Fibroblast of lung (primary cell): ENCODE results near the gene TAAR9. TPM values are rescaled to one million over a fixed set of nuclear protein-coding genes. Genes with fewer than 3 reads are reported as not detected.

Experiments used
- DNase-seq, 2 donors: peaks; one replicate each; pipeline versions ENCODE4 v3.0.0 to v3.0.0-alpha.2; 2010; ENCODE audit warnings: low read depth in 2 of 2
- H2AFZ ChIP-seq: 2 replicates; pipeline ENCODE4 v1.5.1; 2012; ENCODE audit warnings: low read length, control low read depth, inconsistent platforms
- H3K27ac ChIP-seq: 2 replicates; pipeline ENCODE4 v1.5.1; 2011; ENCODE audit warnings: low read length, control low read depth; ENCODE audit not compliant: insufficient read depth
- H3K27me3 ChIP-seq: 2 replicates; pipeline ENCODE4 v1.5.1; 2011; ENCODE audit warnings: mild to moderate bottlenecking, low read length; ENCODE audit not compliant: control insufficient read depth, insufficient read depth
- H3K36me3 ChIP-seq: 2 replicates; pipeline ENCODE4 v1.5.1; 2011; ENCODE audit warnings: low read length; ENCODE audit not compliant: control insufficient read depth, insufficient read depth
- H3K4me1 ChIP-seq: 2 replicates; pipeline ENCODE4 v1.5.1; 2011; ENCODE audit warnings: low read length; ENCODE audit not compliant: control insufficient read depth, insufficient read depth; ENCODE audit errors: extremely low read depth
- H3K4me2 ChIP-seq: 2 replicates; pipeline ENCODE4 v1.5.1; 2011; ENCODE audit warnings: low read length, control low read depth; ENCODE audit not compliant: insufficient read depth; ENCODE audit errors: extremely low read depth
- H3K4me3 ChIP-seq, 4 experiments: fragments of 200-600 bp in 1 of 4; sonication (generic) in 1 of 4; replicated peaks in 1 of 4; 2 replicates each; pipeline ENCODE4 v1.5.1; 2011 to 2016; ENCODE audit warnings: low read length in 4 of 4, low read depth in 3 of 4, mild to moderate bottlenecking in 3 of 4, control low read depth in 2 of 4, inconsistent platforms in 1 of 4, mixed read lengths in 1 of 4; ENCODE audit not compliant: insufficient read depth in 1 of 4; ENCODE audit errors: control extremely low read depth in 1 of 4
- H3K79me2 ChIP-seq: 2 replicates; pipeline ENCODE4 v1.5.1; 2012; ENCODE audit warnings: mild to moderate bottlenecking, low read length, inconsistent platforms; ENCODE audit not compliant: control insufficient read depth, insufficient read depth
- H3K9ac ChIP-seq: 2 replicates; pipeline ENCODE4 v1.5.1; 2011; ENCODE audit warnings: mild to moderate bottlenecking, low read length, control low read depth; ENCODE audit not compliant: insufficient read depth
- H3K9me3 ChIP-seq: 2 replicates; pipeline ENCODE4 v1.5.1; 2012; ENCODE audit warnings: low read depth, low read length; ENCODE audit not compliant: control insufficient read depth, insufficient read depth
- H4K20me1 ChIP-seq: 2 replicates; pipeline ENCODE4 v1.5.1; 2011; ENCODE audit warnings: low read length; ENCODE audit not compliant: control insufficient read depth, insufficient read depth; ENCODE audit errors: extremely low read depth
- EZH2 ChIP-seq: IDR thresholded peaks from 2 replicates; pipeline ENCODE4 v1.5.1; 2012; ENCODE audit warnings: low read length, control low read depth, mild to moderate bottlenecking; ENCODE audit errors: missing control alignments
- polyA plus RNA-seq, 2 donors: library from polyadenylated mRNA; depleted of rRNA in 1 of 2; stranded (reverse) in 1 of 2; unstranded in 1 of 2; fragments of >200 nt; gene quantifications; 2 replicates each; pipeline ENCODE4 v1.2.1, GENCODE V29; 2011 to 2012; ENCODE audit warnings: missing spikeins in 1 of 2
- total RNA-seq: library from RNA; depleted of rRNA; stranded (reverse); fragments of >200 nt; gene quantifications from 2 replicates; pipeline ENCODE4 v1.2.1, GENCODE V29; 2014
- TF ChIP-seq, protein P1 (sequence below), 2 donors: IDR thresholded peaks in 1 of 2; conservative IDR thresholded peaks in 1 of 2; 1 replicate in 1 of 2; 2 replicates in 1 of 2; pipeline ENCODE4 v1.5.1; 2011 to 2012; ENCODE audit warnings: low read length in 2 of 2, control low read depth in 1 of 2, inconsistent platforms in 1 of 2, low read depth in 1 of 2, mild to moderate bottlenecking in 1 of 2

The TAAR9 gene
- total and polyA plus RNA-seq, 2 donors (not counting 1 experiment from before 2014, with no cell fraction given): not detected

DNA sequence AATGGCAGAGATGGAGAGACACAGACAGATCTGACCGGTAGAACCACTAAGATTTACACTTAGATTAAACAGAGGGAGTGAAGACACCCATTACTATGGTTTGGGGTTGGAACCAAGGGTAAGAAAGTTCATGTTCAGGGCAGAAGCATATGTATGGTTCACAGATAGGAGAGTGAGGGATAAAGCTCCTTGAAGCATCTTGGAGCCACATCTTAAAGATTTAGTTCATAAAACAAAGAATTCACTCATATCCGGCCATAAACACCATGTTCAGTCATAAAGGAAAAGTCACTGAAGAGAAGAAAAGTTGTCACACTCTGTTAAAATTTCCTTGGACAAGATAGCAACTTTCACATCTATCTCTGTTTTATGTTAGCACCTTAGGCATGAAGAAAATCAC lies 43.1 kb upstream of the TAAR9 start:
- Histone ChIP-seq H3K79me2 (peaks cover 25% of the 10 kb centered on the region), H3K4me3 (no peak overlapping the region), H3K36me3 (peaks cover 1% of the 10 kb centered on the region), H3K9me3 (no peaks in the 10 kb centered on the region), H3K4me2 (no peak overlapping the region), H3K27me3 (no peaks in the 10 kb centered on the region), H3K27ac (no peak overlapping the region), H2AFZ (no peak overlapping the region), H3K4me1 (peaks cover under 1% of the 10 kb centered on the region), H3K9ac (no peak overlapping the region), H4K20me1 (no peaks in the 10 kb centered on the region)
- DNase-seq: no peak
- no peak for TF ChIP-seq EZH2
- TF ChIP-seq, protein P1, sequence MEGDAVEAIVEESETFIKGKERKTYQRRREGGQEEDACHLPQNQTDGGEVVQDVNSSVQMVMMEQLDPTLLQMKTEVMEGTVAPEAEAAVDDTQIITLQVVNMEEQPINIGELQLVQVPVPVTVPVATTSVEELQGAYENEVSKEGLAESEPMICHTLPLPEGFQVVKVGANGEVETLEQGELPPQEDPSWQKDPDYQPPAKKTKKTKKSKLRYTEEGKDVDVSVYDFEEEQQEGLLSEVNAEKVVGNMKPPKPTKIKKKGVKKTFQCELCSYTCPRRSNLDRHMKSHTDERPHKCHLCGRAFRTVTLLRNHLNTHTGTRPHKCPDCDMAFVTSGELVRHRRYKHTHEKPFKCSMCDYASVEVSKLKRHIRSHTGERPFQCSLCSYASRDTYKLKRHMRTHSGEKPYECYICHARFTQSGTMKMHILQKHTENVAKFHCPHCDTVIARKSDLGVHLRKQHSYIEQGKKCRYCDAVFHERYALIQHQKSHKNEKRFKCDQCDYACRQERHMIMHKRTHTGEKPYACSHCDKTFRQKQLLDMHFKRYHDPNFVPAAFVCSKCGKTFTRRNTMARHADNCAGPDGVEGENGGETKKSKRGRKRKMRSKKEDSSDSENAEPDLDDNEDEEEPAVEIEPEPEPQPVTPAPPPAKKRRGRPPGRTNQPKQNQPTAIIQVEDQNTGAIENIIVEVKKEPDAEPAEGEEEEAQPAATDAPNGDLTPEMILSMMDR (conservative IDR thresholded peaks at IDR 0.05 in 1 of 2, IDR thresholded peaks at IDR 0.05 in 1 of 2; ENCODE audit: low read depth in 1 of 2, low read length in 2 of 2): no peak

- Histone ChIP-seq H4K20me1 (no peaks in the 10 kb centered on the region), H3K36me3 (peaks cover 1% of the 10 kb centered on the region), H3K4me2 (no peak overlapping the region), H3K4me3 (no peak overlapping the region), H3K27ac (no peak overlapping the region), H3K9ac (no peak overlapping the region), H3K79me2 (peaks cover 21% of the 10 kb centered on the region), H2AFZ (no peak overlapping the region), H3K9me3 (no peaks in the 10 kb centered on the region), H3K27me3 (no peaks in the 10 kb centered on the region), H3K4me1 (no peaks in the 10 kb centered on the region)
- no peak for TF ChIP-seq EZH2
- TF ChIP-seq, protein P1 (conservative IDR thresholded peaks at IDR 0.05 in 1 of 2, IDR thresholded peaks at IDR 0.05 in 1 of 2; ENCODE audit: low read depth in 1 of 2, low read length in 2 of 2): no peak
- no peak for DNase-seq
These were observed 42.4 kb upstream of the TAAR9 start for GRCh38 chr6:132495604-132496079.

DNA sequence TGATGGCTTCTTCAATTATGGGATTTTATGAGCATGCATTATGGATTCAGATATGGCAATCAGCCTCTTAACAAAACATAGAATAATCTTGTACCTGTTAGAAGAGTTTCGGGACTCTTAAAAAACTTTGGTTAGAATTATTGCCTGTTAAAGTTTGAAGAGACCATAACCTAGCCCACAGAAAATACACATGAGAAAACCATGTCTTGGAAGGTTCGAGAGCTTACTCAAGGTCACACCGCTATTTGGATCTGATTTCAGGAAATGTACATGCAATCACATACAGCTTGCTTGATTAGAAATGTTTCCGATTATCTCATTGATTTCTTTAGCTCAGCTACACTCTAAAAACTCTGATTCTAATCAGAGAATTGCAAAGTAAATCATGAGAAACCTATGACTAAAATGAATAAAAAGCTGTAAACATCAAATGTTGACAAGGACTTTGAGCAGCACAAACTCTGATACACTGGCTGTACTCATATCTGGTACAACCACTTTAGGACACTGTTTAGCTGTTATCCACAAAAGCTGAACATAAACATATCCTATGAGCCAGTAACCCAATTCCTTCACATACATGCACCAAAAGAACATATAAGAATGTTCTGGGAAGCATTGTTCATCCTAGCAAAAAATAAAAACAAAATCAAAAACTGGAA lies 41.4 kb upstream of the TAAR9 start:
- Histone ChIP-seq H3K79me2 (peaks cover 18% of the 10 kb centered on the region), H2AFZ (no peak overlapping the region), H3K27me3 (no peaks in the 10 kb centered on the region), H3K4me2 (no peak overlapping the region), H4K20me1 (no peaks in the 10 kb centered on the region), H3K4me3 (no peak overlapping the region), H3K9ac (no peak overlapping the region), H3K9me3 (no peaks in the 10 kb centered on the region), H3K4me1 (no peaks in the 10 kb centered on the region), H3K36me3 (peaks cover 3% of the 10 kb centered on the region), H3K27ac (no peak overlapping the region)
- no peak for TF ChIP-seq EZH2
- TF ChIP-seq, protein P1 (conservative IDR thresholded peaks at IDR 0.05 in 1 of 2, IDR thresholded peaks at IDR 0.05 in 1 of 2; ENCODE audit: low read depth in 1 of 2, low read length in 2 of 2): no peak
- DNase-seq: no peak
